Skeletal muscle satellite cell (primary cell): ENCODE results near the gene CYP4A22. TPM values are rescaled to one million over a fixed set of nuclear protein-coding genes. Genes with fewer than 3 reads are reported as not detected.
"Not testable (repeated sequence)": the region's sequence is repeated elsewhere in the genome, so short reads cannot be mapped to it uniquely, and the experiment has no call there.

Source experiments
- H3K27me3 ChIP-seq: 2 replicates; pipeline ENCODE4 v1.7.0; 2013; ENCODE audit warnings: low read length; ENCODE audit not compliant: control insufficient read depth, insufficient read depth
- H3K36me3 ChIP-seq: 2 replicates; pipeline ENCODE4 v1.7.0; 2013; ENCODE audit warnings: mild to moderate bottlenecking, control low read depth, low read length; ENCODE audit not compliant: insufficient read depth
- H3K4me1 ChIP-seq: 2 replicates; pipeline ENCODE4 v1.7.0; 2013; ENCODE audit warnings: low read length; ENCODE audit not compliant: control insufficient read depth, insufficient read depth
- H3K4me2 ChIP-seq: 2 replicates; pipeline ENCODE4 v1.7.0; 2013; ENCODE audit warnings: mild to moderate bottlenecking, low read length
- H3K4me3 ChIP-seq: 2 replicates; pipeline ENCODE4 v1.7.0; 2013; ENCODE audit warnings: low read length
- H3K9ac ChIP-seq: 2 replicates; pipeline ENCODE4 v1.7.0; 2013; ENCODE audit warnings: mild to moderate bottlenecking, low read depth, low read length, moderate library complexity
- H3K9me3 ChIP-seq: replicated peaks from 2 replicates; pipeline ENCODE4 v1.7.0; 2013; ENCODE audit warnings: mild to moderate bottlenecking, control low read depth, low read length
- total RNA-seq: library from RNA; depleted of rRNA; stranded (reverse); fragments of >200 nt; gene quantifications from 2 replicates; pipeline ENCODE4 v1.2.3, GENCODE V29; 2012; rRNA removed

The CYP4A22 gene, protein sequence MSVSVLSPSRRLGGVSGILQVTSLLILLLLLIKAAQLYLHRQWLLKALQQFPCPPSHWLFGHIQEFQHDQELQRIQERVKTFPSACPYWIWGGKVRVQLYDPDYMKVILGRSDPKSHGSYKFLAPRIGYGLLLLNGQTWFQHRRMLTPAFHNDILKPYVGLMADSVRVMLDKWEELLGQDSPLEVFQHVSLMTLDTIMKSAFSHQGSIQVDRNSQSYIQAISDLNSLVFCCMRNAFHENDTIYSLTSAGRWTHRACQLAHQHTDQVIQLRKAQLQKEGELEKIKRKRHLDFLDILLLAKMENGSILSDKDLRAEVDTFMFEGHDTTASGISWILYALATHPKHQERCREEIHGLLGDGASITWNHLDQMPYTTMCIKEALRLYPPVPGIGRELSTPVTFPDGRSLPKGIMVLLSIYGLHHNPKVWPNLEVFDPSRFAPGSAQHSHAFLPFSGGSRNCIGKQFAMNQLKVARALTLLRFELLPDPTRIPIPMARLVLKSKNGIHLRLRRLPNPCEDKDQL
- total RNA-seq, result not detected in 2 replicates

DNA sequence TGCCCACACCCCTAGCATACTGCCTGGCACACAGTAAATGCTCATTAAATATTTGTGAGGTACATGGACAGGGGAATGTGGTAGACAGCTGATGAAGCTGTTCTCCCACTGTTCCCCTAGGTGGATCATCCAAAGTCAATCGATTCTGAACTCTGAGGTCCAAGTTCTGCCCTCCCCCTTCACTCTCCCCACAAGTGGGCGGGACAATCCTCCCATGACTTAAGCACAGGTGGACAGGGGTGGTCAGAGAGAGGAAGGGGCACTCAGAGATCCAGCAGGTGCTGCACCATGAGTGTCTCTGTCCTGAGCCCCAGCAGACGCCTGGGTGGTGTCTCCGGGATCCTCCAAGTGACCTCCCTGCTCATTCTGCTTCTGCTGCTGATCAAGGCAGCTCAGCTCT, at the start of gene CYP4A22:
Gene CYP4A22, plus strand, starts transcription at position 244 of the 400 bp plus-strand sequence. Its CDS starts 45 bp downstream, at position 289.
- H3K4me2 ChIP-seq, result no peak within 1 kb of the TSS
- H3K4me1 ChIP-seq, result no peaks in the 10 kb centered on the region
- no peak within 1 kb of the TSS for H3K4me3 ChIP-seq
- no peaks in the 10 kb centered on the region for H3K9me3 ChIP-seq
- no peak within 1 kb of the TSS for H3K9ac ChIP-seq
- no peaks in the 10 kb centered on the region for H3K27me3 ChIP-seq
- no peaks in the 10 kb centered on the region for H3K36me3 ChIP-seq

DNA sequence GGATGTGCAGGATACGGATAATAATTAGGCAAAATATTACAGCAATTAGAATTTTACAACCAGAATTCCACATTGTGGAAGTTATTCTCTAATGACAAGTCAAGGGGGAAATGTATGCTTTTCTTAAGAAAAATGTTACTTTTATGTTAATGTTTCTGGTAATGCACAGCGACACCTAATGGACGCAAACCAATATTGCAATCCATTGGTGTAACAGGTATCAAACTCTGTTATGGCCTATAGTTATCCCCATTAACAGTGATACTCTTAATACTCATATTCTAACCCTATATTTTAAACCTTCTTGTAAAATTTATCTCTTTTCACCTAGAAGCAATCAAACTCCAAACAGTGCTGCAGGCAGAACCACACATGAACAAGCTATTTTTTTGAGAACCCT, 47.9 kb upstream of the CYP4A22 start:
- H3K4me3 ChIP-seq, H3K27me3 ChIP-seq, H3K9me3 ChIP-seq, H3K9ac ChIP-seq, H3K4me2 ChIP-seq, H3K4me1 ChIP-seq, H3K36me3 ChIP-seq: not testable (repeated sequence)

DNA sequence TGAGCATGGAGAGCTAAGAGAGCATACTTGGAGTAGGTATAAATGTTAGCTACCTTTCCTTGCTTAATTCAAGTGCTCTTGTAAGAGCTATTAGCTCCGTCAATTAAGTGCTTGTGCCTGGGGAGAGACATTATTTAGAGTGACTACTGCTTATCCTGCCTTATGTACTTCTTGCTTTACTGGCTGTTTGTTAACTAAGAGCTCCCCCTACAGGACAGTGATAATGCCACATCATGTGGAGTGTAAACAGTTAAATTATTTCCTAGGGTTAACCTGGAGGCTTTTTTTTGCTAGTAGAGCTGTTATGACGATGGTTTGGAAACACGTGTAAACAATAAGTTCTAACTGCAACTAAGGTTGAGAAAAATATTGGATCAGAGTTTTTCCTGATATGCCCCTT, 45.8 kb upstream of the CYP4A22 start:
- not testable (repeated sequence) for H3K36me3 ChIP-seq, H3K4me2 ChIP-seq, H3K9ac ChIP-seq, H3K9me3 ChIP-seq, H3K27me3 ChIP-seq, H3K4me3 ChIP-seq, H3K4me1 ChIP-seq

DNA sequence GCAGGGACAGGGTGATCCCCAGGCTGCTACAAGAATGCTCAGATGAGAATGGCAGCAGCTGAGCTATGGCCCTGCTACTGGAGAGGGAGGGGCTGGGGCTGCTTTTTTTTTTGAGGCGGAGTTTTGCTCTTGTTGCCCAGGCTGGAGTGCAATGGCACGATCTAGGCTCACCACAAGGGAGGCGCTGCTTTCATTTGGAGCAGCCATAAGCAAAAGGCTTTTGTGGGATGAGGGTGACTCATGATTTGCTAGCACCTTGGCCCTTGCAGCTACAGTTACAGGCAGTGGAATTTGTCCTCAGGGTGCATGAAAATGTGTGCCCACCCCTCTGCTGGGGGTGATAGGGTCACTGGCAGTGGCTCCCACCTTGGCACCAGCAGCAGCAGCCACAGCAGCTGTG, 32.4 kb upstream of the CYP4A22 start:
- no peaks in the 10 kb centered on the region for H3K36me3 ChIP-seq
- no peak overlapping the region for H3K9ac ChIP-seq
- no peaks in the 10 kb centered on the region for H3K9me3 ChIP-seq
- no peak overlapping the region for H3K4me3 ChIP-seq
- H3K4me1 ChIP-seq, result no peaks in the 10 kb centered on the region
- H3K4me2 ChIP-seq, result no peak overlapping the region
- no peaks in the 10 kb centered on the region for H3K27me3 ChIP-seq

DNA sequence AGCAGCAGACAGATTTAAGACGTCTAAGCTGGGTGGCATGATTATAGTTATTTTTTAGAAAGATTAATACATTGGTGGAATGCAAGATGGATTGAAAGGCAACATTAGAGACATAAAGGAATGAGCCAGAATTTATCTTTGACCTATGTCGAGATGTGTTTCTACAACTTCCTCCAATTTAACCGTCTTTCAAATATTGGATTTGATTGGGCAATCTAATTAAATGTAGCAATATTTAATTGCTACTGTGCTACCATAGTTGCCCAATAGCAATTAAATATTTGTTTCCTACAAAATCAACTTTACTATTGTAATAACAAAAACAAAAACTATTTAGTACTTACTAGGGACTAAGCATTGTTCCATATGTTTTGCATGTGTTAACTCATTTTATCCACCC, 30.4 kb upstream of the CYP4A22 start:
- Histone ChIP-seq H3K4me3 (no peak overlapping the region), H3K4me1 (no peaks in the 10 kb centered on the region), H3K4me2 (no peak overlapping the region), H3K9ac (no peak overlapping the region), H3K9me3 (no peaks in the 10 kb centered on the region), H3K36me3 (no peaks in the 10 kb centered on the region), H3K27me3 (no peaks in the 10 kb centered on the region)

DNA sequence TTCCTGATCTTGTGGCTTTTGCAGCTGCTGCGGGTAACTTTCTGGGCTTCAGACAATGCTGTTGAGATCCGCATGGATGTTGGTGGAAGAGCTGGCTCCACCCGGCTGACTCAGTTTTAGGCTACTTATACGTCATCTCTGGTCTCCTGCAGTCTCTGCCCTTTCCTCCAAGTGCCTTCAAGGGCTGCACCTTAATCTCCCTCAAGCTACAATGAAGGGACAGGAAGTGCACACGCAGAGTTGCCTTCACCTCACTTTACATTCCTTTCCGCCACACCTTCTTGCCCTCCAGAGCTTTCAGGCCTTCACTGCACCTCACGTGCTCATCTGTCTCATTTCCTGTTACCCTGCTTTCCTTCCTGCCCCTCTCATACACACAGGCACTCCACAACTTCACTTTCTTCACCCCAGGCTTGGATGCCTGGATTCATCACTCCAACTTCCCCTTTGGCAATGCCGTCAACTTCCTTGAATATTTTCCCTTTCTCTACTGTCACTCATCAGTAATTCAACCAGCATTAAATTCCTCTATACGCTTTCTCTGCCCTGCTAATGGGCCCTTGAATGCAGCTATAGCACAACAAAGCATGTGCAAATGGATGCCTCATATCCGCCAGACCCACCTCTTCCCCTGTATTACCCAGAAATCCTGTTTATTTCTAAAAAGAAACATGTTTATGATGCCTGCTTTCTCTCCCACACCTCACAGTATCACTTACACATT, 29.2 kb upstream of the CYP4A22 start:
- H3K36me3 ChIP-seq, H3K9me3 ChIP-seq, H3K4me1 ChIP-seq, H3K4me2 ChIP-seq, H3K4me3 ChIP-seq, H3K9ac ChIP-seq, H3K27me3 ChIP-seq: not testable (repeated sequence)

DNA sequence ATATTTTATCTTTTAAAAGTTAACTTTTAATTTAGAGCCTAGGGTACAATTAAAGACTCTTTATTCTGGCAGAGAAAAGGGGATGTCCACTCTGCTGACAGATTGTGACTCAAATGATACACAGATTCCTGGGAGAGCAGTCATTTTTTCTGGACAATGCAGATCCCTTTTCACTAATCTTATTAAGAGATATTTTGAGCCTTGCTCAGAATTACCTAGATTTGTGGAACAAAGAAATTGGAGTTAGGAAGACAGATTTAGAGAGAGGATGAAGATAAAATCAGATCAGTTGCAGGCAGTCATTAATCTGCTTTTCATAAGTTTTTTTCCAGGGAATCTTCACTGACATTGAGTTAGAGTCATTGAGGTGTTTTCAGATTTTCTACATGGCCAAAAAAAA, 27.8 kb upstream of the CYP4A22 start:
- H3K9ac ChIP-seq, H3K4me1 ChIP-seq, H3K9me3 ChIP-seq, H3K27me3 ChIP-seq, H3K4me2 ChIP-seq, H3K4me3 ChIP-seq, H3K36me3 ChIP-seq: not testable (repeated sequence)

DNA sequence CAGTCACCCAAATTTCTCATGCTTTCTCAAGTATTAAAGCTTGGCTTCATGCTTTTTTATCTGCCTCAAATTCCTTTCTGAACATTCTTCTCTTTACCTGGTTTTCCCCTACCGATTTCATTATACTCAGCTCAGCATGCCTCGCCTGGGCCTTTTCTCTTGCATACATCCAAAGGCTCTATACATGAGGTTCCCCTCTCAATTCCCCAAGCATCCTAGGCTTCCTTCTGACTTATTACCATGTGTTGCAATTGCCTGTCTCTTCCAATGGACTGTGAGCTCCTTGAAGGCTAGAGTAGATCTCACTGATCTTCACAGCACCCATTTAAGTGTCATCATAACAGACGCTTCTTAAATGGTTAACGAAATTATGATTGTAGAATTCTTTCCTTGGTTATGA, 24.1 kb upstream of the CYP4A22 start:
- Histone ChIP-seq H3K36me3 (no peaks in the 10 kb centered on the region), H3K9me3 (no peaks in the 10 kb centered on the region), H3K9ac (no peak overlapping the region), H3K4me3 (no peak overlapping the region), H3K4me1 (no peaks in the 10 kb centered on the region), H3K27me3 (no peaks in the 10 kb centered on the region), H3K4me2 (no peak overlapping the region)

DNA sequence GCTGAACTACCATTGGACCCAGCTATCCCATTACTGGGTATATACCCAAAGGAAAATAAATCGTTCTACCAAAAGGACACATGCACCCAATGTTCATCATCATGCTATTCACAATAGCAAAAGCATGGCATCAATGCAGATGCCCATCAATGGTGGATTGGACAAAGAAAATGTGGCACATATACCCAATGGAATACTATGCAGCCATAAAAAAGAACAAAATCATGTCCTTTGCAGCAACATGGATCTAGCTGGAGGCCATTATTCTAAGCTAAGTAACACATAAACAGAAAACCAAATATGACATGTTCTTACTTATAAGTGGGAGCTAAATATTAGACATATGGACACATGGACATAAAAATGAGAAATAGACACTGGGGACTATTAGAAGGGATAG, 16.2 kb upstream of the CYP4A22 start:
- not testable (repeated sequence) for H3K4me3 ChIP-seq, H3K4me2 ChIP-seq, H3K9ac ChIP-seq, H3K27me3 ChIP-seq, H3K9me3 ChIP-seq, H3K4me1 ChIP-seq, H3K36me3 ChIP-seq

DNA sequence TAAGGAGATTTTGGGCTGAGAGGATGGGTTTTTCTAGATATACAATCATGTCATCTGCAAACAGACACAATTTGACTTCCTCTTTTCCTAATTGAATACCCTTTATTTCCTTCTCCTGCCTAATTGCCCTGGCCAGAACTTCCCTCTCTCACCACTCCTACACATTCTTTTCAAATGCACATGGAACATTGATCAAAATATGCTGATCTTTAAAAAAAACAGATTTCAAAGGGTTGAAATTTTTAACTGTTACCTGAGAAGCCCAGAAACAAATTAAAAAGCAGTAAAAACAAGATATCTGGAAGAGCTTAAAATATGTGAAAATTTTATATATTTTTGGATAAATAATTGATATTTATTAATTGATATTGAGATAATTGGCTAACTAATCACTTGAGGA, 12.4 kb upstream of the CYP4A22 start:
- H3K4me1 ChIP-seq, H3K9me3 ChIP-seq, H3K9ac ChIP-seq, H3K4me2 ChIP-seq, H3K4me3 ChIP-seq, H3K36me3 ChIP-seq, H3K27me3 ChIP-seq: not testable (repeated sequence)

DNA sequence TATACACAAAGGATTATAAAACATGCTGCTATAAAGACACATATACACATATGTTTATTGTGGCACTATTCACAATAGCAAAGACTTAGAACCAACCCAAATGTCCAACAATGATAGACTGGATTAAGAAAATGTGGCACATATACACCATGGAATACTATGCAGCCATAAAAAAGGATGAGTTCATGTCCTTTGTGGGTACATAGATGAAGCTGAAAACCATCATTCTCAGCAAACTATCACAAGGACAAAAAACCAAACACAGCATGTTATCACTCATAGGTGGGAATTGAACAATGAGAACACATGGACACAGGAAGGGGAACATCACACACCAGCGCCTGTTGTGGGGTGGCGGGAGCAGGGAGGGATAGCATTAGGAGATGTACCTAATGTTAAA, 10.2 kb upstream of the CYP4A22 start:
- not testable (repeated sequence) for H3K9ac ChIP-seq, H3K9me3 ChIP-seq, H3K4me1 ChIP-seq, H3K36me3 ChIP-seq, H3K27me3 ChIP-seq, H3K4me2 ChIP-seq, H3K4me3 ChIP-seq

DNA sequence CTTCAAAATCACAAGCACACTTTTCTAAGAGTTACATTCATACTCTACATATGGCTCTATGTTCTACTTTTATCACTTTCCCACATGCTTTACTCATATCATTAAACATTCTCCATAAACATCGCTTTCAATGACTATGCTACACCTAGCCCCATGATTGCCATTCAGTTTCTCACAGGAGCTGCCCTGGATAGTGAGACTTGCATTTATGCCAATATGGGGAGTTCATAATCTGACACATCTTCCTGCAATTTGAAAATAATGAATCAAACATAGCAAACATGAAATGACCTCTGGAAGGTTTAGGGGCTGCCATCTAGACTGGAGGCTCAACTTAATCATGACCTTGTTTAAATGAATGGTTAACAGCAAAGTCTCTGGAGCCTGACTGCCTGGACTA, 9.0 kb upstream of the CYP4A22 start:
- H3K36me3 ChIP-seq, result no peaks in the 10 kb centered on the region
- H3K4me2 ChIP-seq, result no peak overlapping the region
- H3K9me3 ChIP-seq, result no peaks in the 10 kb centered on the region
- H3K27me3 ChIP-seq, result no peaks in the 10 kb centered on the region
- no peak overlapping the region for H3K9ac ChIP-seq
- H3K4me1 ChIP-seq, result no peaks in the 10 kb centered on the region
- no peak overlapping the region for H3K4me3 ChIP-seq
